VCaP (cell line): ENCODE results near the gene UTS2R.

Source experiments
- H3K27ac ChIP-seq: fragments of 450-650 bp; 2 replicates; pipeline ENCODE4 v1.5.1; 2017
- TF ChIP-seq, protein P1 (sequence below): fragments of 450-650 bp; conservative IDR thresholded peaks from 2 replicates; pipeline ENCODE4 v1.5.1; 2017; ENCODE audit warnings: mild to moderate bottlenecking, moderate library complexity

The UTS2R gene

DNA sequence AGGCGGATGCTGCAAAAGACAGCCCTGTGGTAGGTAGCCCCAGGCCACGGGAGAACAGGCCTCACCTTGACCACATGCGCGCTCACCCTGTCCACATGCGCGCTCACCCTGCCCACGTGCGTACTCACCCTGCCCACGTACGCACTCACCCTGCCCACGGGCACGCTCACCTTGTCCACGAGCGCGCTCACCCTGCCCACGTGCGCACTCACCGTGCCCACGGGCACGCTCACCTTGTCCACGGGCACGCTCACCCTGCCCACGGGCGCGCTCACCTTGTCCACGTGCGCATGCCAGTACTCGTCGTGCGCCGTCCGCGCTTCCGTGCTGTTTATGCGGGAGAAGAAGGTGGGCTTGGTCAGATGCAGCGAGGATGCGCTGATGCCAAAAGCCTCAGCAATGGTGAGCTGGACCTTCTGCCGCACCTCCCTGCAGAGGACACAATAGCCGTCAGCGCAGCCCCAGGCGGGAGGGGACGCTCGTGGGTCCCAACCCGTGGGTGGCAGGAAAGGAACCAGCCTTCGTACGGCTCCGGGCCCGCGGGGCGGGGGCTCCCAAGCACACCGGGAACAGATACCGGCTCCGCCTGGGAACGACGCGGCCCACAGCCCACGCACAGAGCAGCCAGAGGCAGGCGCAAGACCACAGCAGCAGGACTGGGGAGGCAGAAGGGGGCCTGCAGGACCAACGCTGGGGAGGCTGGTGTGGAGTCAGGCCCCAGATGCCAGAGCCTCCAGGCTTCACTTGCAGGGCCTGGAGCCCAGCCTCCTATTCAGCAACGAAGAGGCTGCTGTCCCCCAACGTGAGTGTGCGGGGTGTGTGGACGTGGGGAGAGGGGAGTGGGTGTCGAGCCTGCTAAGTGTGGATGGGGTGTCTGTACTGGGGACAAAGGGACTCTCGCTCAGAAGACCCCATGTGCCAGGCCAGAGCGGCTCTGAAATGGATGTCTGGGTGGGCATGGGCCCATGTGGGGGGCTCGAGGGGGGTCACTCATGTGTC lies 32.4 kb downstream of the UTS2R start:
- H3K27ac ChIP-seq, result no peak overlapping the region
- TF ChIP-seq, protein P1, sequence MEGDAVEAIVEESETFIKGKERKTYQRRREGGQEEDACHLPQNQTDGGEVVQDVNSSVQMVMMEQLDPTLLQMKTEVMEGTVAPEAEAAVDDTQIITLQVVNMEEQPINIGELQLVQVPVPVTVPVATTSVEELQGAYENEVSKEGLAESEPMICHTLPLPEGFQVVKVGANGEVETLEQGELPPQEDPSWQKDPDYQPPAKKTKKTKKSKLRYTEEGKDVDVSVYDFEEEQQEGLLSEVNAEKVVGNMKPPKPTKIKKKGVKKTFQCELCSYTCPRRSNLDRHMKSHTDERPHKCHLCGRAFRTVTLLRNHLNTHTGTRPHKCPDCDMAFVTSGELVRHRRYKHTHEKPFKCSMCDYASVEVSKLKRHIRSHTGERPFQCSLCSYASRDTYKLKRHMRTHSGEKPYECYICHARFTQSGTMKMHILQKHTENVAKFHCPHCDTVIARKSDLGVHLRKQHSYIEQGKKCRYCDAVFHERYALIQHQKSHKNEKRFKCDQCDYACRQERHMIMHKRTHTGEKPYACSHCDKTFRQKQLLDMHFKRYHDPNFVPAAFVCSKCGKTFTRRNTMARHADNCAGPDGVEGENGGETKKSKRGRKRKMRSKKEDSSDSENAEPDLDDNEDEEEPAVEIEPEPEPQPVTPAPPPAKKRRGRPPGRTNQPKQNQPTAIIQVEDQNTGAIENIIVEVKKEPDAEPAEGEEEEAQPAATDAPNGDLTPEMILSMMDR, result no peak

DNA sequence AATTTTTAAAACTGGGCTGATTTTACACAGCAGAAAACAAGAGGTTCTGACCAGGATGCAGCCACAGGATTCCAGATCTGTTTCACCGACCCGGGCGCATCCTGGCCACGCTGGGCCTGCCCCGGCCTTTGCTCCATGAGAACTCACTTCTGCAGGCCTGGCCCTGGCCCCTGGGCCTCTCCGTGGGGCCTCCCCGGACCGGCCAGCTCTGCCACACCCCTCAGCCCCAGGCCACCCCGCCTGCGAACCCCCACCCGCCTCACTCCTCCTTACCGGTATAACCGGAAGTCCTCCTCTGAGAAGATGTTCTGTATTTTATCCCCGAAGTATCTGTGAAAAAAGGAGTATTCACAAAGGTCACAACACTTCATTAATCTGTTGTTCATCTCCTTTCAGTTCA lies 33.5 kb downstream of the UTS2R start:
- H3K27ac ChIP-seq, result no peak overlapping the region
- TF ChIP-seq, protein P1, result no peak

DNA sequence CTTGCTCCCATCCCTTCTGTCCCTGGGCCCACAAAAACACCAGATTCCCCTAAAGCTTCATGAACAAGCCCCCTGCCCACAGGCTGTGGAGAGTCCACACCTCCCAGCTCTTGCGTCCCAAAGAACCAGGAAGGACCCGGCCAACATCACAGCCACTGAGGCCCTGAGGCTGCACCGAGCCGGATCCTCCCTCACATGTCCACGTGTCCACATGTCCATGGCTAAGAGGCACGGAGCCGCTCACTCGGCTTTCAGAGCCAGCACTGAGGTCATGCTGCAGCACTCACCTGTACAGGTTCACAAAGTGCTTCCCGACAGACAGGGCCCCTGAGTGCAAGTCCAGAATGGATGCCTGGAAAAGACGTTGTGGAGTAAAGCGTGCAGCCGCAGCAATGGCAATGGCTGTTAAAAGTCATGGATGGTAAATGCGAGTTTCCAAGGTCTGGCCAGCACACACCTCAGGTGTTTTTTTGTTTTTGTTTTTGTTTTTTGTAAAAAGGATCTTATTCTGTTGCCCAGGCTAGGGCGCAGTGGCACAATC lies 34.6 kb downstream of the UTS2R start:
- H3K27ac ChIP-seq, result no peak overlapping the region

DNA sequence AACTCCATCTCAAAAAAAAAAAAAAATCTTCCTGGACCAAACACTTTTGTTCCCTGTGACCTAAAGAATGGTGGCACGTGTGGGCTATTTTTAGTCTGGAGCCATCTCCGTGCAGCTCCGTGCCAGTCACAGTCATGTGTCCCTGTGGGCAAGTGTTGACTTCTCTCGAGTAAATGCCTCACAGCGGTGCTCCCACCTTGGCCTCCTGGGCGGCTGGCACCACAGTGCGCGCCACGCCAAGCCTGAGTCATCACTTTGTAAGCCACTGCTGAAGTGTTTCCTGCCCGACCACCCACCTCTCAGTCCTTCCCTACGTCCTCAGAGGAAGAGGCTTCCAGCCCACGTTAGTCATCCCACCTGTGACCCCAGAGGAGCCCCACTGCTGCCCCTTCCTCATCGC lies 35.7 kb downstream of the UTS2R start:
- TF ChIP-seq, protein P1, result no peak
- no peak overlapping the region for H3K27ac ChIP-seq

More for the DNA sequence above, 34.6 kb downstream of the UTS2R start:
- TF ChIP-seq, protein P1, result no peak

DNA sequence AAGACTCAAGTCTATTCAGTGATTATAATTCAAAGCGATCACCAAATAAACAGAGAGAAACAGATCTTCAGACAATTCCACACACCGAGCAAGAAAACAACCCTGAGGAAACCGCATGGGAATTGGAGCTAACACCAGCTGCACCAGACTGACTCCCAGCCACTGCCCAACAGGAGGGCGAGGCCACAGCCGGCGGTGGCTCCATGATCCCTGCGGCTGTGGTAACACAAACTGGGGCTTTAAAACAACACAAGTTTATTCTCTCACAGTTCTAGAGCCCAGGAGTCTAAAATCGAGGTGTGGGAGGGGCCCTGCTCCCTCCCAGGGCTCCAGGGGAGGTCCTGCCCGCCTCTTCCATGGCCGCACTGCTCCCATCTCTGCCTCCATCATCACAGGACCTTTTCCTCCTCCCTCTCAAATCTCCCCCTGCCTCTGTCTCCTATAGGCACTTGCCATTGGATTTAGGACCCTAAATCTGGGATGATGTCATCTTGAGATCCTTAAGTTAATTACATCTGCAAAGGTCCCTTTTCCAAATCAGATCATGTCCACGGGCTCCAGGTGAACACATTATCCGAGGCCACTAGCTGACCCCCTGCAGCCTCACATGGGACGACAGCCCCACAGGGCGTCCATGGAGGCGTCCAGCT lies 36.8 kb downstream of the UTS2R start:
- TF ChIP-seq, protein P1, result no peak
- no peak overlapping the region for H3K27ac ChIP-seq

DNA sequence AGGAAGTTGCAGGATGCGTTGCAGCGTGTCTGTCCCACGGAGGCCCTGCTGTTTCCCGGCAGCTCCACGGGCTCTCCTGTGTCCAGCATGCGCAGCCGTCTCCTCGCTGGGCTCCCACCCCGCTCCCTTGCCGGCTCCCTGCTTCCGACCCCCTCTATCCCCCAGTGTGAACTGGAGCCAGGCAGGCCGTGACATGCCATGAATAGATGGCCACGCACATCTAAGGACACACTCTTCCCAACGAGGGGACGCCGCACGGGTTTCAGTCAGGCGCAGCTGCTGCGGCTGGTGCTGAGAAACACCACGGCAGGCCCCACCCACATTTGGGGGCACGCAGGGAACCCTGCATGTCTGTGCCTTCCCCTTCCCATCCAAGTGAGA lies 37.4 kb downstream of the UTS2R start:
- no peak overlapping the region for H3K27ac ChIP-seq
- TF ChIP-seq, protein P1, result no peak
